ENCODE results near the gene GGN. TPM values are rescaled to one million over a fixed set of nuclear protein-coding genes. Genes with fewer than 3 reads are reported as not detected.

The GGN gene
- total RNA-seq, 2 experiments from 2014 or later = not detected

- ChIA-PET CTCF (no interaction called here), POLR2A (no interaction called here)
- ATAC-seq (no peak), DNase-seq (no peak)
- H3K9me3 Mint-ChIP-seq = no peaks in the 10 kb centered on the region
- H3K27ac Mint-ChIP-seq = no peak overlapping the region
- no peak overlapping the region for H3K4me3 Mint-ChIP-seq
- intact Hi-C loops (cut with micrococcal nuclease) = no loop called here
- peaks cover 22% of the 10 kb centered on the region for H3K27me3 Mint-ChIP-seq
- peaks cover 8% of the 10 kb centered on the region for H3K4me1 Mint-ChIP-seq (ENCODE audit: low read depth)
- no peak for TF ChIP-seq CTCF (IDR thresholded peaks at IDR 0.05)
- H3K36me3 Mint-ChIP-seq (ENCODE audit: low read depth) = no peaks in the 10 kb centered on the region
These were observed 29.8 kb downstream of the GGN start for GRCh38 chr19:38358071-38358470.

DNA sequence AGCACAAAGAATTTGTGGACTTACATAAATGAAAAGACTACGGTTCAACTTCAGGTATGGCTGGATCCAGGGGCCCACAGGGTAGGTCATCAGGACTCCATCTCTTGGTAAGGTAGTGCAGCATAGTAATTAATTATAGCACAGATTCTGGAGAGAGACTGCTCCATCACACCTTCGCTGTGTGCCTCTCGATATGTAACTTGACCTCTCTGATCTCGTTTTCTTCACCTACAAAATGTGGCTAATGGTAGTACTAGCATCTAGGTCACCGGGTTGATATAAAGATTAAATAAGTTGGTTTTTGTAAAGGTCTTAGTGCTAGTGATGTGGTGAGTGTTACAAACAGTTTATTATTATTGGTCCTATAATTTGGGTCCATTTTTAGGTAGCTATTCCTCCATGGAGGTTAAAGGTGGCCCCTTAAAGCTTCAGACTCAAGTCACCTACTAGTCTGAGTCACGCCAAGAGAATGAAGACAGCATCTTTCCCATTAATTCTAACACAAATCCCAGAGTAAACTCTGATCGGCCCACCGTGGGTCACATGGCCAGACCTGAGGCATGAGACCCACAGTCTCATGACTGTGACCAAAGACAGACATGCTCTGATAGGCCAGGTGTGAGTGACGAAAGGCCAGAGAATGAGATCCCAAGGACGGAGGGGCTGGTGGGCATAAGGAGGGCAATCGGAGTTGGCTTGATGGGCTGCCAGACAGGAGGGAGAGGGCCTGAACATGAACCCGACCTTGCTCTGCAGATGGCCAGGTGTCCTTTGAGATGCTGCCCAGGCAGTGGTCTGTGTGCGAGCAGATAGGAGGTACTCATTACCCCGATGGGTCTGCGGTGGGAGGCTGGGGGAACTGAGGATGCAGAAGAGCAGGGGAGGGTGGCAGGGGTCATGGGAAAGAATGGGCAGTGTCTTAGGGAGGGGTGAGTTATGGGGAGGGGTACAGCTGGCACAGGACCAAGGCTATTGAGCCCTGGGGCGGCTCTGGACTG, 31.8 kb downstream of the GGN start:
- H3K27me3 Mint-ChIP-seq = peaks cover 17% of the 10 kb centered on the region
- intact Hi-C loops (cut with micrococcal nuclease) = no loop called here

GRCh38 chr19:38352611-38353010, 35.2 kb downstream of the GGN start:
- Mint-ChIP-seq H3K36me3 (ENCODE audit: low read depth) (no peaks in the 10 kb centered on the region), H3K27me3 (no peaks in the 10 kb centered on the region), H3K4me3 (no peak overlapping the region), H3K27ac (no peak overlapping the region), H3K4me1 (ENCODE audit: low read depth) (no peaks in the 10 kb centered on the region), H3K9me3 (no peaks in the 10 kb centered on the region)
- no peak for DNase-seq
- ChIA-PET POLR2A (no interaction called here), CTCF (no interaction called here)
- TF ChIP-seq CTCF (IDR thresholded peaks at IDR 0.05) = no peak
- intact Hi-C loops (cut with micrococcal nuclease) = no loop called here
- ATAC-seq = no peak

More for the DNA sequence above, 31.8 kb downstream of the GGN start:
- Mint-ChIP-seq H3K9me3 (no peaks in the 10 kb centered on the region), H3K36me3 (ENCODE audit: low read depth) (no peaks in the 10 kb centered on the region), H3K4me3 (no peak overlapping the region), H3K4me1 (ENCODE audit: low read depth) (peaks cover 2% of the 10 kb centered on the region), H3K27ac (no peak overlapping the region)
- ChIA-PET CTCF (no interaction called here), POLR2A (no interaction called here)
- no peak for TF ChIP-seq CTCF (IDR thresholded peaks at IDR 0.05)
- DNase-seq = no peak
- ATAC-seq = no peak

DNA sequence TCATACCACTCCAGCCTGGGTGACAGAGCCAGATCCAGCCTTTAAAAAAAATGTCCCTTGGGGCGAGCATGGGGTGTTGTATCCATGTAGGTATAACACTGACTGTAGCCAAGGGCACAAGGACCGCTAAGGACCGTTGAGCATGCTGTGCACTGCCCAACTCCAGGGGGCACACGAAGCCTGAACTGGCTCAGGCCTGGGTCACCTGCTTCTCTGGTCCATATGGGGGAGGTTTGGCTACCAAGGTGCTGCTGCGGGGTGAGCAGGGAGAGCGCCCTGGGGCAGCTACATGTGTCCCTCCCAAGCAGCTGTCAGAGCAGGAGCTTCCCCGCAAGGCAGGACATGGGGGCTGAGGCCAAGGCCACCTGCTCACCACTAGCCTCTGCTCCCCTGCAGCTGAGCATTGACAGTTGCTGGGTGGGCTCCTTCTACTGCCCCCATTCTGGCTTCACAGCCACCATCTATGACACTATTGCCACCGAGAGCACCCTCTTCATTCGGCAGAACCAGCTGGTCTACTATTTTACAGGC, 35.9 kb downstream of the GGN start:
- Mint-ChIP-seq H3K4me1 (ENCODE audit: low read depth) (no peaks in the 10 kb centered on the region), H3K9me3 (no peaks in the 10 kb centered on the region), H3K36me3 (ENCODE audit: low read depth) (no peaks in the 10 kb centered on the region), H3K27ac (no peak overlapping the region), H3K27me3 (no peaks in the 10 kb centered on the region), H3K4me3 (no peak overlapping the region)
- TF ChIP-seq CTCF (IDR thresholded peaks at IDR 0.05) = no peak
- no peak for ATAC-seq
- POLR2A ChIA-PET = interaction anchor here (0.6 kb wide), 2 partner anchors 26 to 442 kb away, joined by 3 to 4 read pairs; no protein-coding TSS in a partner anchor
- intact Hi-C loops (cut with micrococcal nuclease) = no loop called here
- no peak for DNase-seq
- CTCF ChIA-PET = interaction anchor here (0.7 to 1.0 kb wide), 2 partner anchors 22 to 51 kb away, joined by 3 to 6 read pairs; partner anchors contain the start of genes FAM98C and PSMD8

GRCh38 chr19:38350883-38351282, 37.0 kb downstream of the GGN start:
- POLR2A ChIA-PET = interaction anchor here (0.6 kb wide), 1 partner anchor 14 kb away, joined by 3 read pairs; no protein-coding TSS in a partner anchor

More at GRCh38 chr19:38350883-38351282, 37.0 kb downstream of the GGN start:
- Mint-ChIP-seq H3K27ac (no peak overlapping the region), H3K4me3 (no peak overlapping the region), H3K27me3 (no peaks in the 10 kb centered on the region), H3K4me1 (ENCODE audit: low read depth) (no peaks in the 10 kb centered on the region), H3K36me3 (ENCODE audit: low read depth) (no peaks in the 10 kb centered on the region), H3K9me3 (no peaks in the 10 kb centered on the region)
- no peak for ATAC-seq
- intact Hi-C loops (cut with micrococcal nuclease) = no loop called here
- CTCF ChIA-PET = interaction anchor here (0.7 kb wide), 1 partner anchor 52 kb away, joined by 3 read pairs; the partner anchor contains the start of gene FAM98C
- TF ChIP-seq CTCF (IDR thresholded peaks at IDR 0.05) = no peak
- DNase-seq = no peak
